Fibroblast of skin of left quadriceps (primary cell): Measurements from ENCODE around the gene HERPUD1.
"Not testable (repeated sequence)": the region's sequence is repeated elsewhere in the genome, so short reads cannot be mapped to it uniquely, and the experiment has no call there.

Experiments used
- DNase-seq, 2 experiments: peaks; one replicate each; pipeline ENCODE4 v3.0.0-alpha.2; 2013; ENCODE audit warnings: low read depth in 2 of 2

Gene HERPUD1

GRCh38 chr16:56911771-56912571, 20.0 kb upstream of the HERPUD1 start:
- no peak for DNase-seq

GRCh38 chr16:56912746-56913708, 18.9 kb upstream of the HERPUD1 start:
- DNase-seq = peak in 1 of 2 experiments; percentile 36

- no peak for DNase-seq
Observed at GRCh38 chr16:56914896-56915295, 17.0 kb upstream of the HERPUD1 start.

- no peak for DNase-seq
Observed at GRCh38 chr16:56915336-56916119, 16.4 kb upstream of the HERPUD1 start.

- DNase-seq = no peak
Observed at GRCh38 chr16:56916571-56917403, 15.2 kb upstream of the HERPUD1 start.

GRCh38 chr16:56918467-56919012, 13.4 kb upstream of the HERPUD1 start:
- DNase-seq = no peak

- no peak for DNase-seq
Observed at GRCh38 chr16:56919099-56919800, 12.7 kb upstream of the HERPUD1 start.

- DNase-seq = no peak
Observed at GRCh38 chr16:56921571-56921970, 10.4 kb upstream of the HERPUD1 start.

GRCh38 chr16:56923481-56924091, 8.4 kb upstream of the HERPUD1 start:
- peak in 1 of 2 experiments; percentile 36 for DNase-seq

GRCh38 chr16:56927471-56927870, 4.5 kb upstream of the HERPUD1 start:
- DNase-seq = no peak

GRCh38 chr16:56929639-56930038, 2.3 kb upstream of the HERPUD1 start:
- no peak for DNase-seq

GRCh38 chr16:56930486-56931270, 1.3 kb upstream of the HERPUD1 start:
- no peak for DNase-seq

- DNase-seq = no peak
Observed at GRCh38 chr16:56931271-56931891, 561 bp upstream of the HERPUD1 start.

- DNase-seq = no peak
Observed at GRCh38 chr16:56932721-56933619, 1.0 kb downstream of the HERPUD1 start.

GRCh38 chr16:56933828-56934598, 2.1 kb downstream of the HERPUD1 start:
- DNase-seq = no peak

GRCh38 chr16:56934599-56935145, 2.7 kb downstream of the HERPUD1 start:
- not testable (repeated sequence) for DNase-seq
